HG02678 (cell line): ENCODE results near the gene FETUB.
A peak's percentile ranks its signal among the peaks of the same experiment; 100 is the strongest.

Source experiments
- ATAC-seq: cut with Tn5 transposase; IDR thresholded peaks from one replicate; pipeline ENCODE4 v1.9.1; 2021; ENCODE audit warnings: mild to moderate bottlenecking, moderate library complexity; ENCODE audit not compliant: unreplicated experiment

The FETUB gene

DNA sequence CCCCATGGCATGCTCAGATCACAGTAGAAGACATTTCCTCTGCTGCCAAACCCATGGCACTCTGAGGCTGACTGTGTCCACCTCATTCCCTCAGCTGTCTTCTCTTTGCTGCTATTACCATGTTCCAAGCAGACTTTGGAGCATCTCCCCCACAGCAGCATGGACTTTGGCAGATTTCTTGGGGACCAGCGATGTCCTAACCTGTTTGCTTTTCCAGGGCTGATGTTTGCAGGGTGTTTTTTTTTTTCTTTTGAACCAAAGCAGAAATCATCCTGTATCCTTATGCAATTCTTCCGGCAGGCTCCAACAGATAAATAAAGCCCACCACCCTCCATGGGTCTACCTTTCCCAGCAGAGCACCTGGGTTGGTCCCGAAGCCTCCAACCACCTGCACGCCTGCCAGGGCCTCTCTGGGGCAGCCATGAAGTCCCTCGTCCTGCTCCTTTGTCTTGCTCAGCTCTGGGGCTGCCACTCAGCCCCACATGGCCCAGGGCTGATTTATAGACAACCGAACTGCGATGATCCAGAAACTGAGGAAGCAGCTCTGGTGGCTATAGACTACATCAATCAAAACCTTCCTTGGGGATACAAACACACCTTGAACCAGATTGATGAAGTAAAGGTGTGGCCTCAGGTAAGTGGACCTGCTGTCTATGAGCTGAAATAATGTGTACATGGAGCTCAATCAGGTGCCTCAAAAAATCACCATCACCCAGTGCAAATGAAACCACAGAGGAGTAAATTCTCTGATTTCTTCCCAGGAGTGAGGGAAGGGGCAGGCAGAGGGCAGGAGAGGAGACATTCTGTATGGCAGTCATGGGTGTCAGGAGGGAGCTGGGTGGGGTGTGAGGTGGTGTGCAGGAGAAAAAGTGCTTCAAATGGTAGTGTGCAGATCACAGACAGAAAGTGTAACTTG is 27.2 kb upstream of the FETUB start, which contains the start of gene AHSG:
Gene AHSG, plus strand, starts transcription at position 340 of the 916 bp plus-strand sequence. Its CDS starts 82 bp downstream, at position 422.
- ATAC-seq, result no peak

DNA sequence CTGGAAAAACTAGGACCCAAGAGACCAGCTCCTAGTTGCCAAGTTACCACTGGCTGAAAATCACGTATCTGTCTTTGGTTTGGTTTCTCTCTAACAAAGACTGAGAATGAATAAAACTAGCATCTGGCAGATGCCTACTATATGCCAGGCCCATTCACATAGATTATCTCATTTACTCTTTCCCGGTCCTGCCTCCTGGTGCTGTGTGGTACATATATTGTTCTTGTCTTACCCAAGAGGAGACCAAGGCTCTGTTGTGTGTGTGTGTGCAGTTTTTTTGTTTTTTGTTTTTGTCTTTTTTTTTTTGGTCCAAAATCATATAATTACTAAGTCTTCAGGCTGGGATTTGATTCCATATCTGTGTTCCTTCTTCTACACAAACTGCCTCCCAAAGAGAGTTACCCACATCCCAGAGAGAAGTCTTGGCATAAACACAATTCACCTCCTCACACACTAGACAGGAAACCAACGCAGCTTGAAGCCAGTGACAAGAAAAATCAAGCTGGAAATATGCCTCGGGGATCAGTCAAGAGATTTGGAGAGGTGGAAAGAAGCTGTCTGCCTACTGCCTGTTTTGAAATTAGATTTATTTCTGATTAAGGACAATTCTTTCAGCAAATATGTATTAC is 26.4 kb upstream of the FETUB start:
- ATAC-seq, result no peak

DNA sequence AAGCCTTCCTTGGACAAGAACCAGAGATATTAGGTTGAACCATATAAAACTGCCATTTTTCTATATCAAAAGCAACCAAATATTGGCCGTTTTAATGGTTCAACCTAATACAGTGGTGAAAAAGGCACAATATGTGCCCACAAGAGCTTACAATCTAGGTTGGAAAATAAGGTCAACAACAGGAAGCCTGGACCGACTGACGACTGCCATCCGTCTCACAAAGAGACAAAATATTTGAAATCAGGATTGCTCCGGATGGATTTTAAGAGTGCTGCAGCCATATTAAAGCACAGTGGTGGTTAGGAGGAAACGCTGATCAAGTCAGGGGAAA is 26.0 kb upstream of the FETUB start:
- ATAC-seq, result no peak

DNA sequence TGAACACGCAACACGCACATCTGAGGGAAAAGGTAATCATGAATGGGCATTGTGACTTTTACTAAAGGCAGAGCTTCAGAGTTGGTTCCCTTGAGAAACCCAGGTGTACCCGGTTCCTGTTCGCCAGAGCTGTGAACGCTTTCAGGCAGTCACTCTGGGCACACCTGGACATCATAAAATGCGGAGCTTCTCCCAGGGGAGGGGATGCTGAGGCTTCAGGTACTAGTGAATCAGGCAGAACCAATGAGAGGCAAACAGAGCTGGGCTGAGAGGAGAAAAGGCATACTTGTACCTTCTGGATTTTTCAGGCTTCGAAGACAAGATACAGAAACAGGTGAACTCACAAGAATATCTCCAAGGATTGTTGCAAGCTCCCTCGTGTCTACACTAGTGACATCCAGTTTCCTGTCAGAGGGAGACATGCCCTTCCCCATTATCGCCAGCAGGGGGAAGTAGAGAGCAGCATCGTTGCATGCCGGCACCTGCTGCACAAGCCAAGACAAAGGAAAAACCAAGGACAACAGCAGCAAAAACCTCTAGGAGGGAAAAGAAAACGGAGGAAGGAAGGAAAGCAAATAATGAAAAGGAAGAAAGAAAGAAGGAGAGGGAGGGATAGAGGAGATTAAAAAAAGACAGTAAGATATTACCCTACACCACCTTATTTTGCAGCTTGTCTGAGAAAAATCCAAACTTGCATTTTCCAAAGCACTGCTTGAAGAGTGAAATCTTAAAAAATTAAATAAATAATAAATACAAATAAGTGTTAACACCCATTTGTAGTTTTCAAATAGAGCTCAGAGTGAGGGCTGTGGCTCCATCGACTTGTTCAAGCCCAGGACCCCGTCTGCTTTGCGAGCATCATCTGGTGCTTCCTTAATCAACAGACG is 25.4 kb upstream of the FETUB start:
- peak; percentile 61 for ATAC-seq

DNA sequence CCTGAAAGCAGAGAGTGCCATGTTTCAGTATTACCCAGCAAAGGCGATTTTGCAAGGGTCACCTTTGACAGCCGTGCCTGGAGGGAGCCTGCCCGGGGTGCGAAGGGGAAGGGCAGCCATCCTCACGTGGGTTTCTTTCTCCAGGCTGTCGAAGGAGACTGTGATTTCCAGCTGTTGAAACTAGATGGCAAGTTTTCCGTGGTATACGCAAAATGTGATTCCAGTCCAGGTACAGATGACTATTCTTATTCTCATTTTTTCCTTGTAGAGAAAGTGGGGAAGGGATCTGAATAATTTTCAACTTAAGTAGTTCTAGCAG is 23.9 kb upstream of the FETUB start:
- ATAC-seq, result no peak

DNA sequence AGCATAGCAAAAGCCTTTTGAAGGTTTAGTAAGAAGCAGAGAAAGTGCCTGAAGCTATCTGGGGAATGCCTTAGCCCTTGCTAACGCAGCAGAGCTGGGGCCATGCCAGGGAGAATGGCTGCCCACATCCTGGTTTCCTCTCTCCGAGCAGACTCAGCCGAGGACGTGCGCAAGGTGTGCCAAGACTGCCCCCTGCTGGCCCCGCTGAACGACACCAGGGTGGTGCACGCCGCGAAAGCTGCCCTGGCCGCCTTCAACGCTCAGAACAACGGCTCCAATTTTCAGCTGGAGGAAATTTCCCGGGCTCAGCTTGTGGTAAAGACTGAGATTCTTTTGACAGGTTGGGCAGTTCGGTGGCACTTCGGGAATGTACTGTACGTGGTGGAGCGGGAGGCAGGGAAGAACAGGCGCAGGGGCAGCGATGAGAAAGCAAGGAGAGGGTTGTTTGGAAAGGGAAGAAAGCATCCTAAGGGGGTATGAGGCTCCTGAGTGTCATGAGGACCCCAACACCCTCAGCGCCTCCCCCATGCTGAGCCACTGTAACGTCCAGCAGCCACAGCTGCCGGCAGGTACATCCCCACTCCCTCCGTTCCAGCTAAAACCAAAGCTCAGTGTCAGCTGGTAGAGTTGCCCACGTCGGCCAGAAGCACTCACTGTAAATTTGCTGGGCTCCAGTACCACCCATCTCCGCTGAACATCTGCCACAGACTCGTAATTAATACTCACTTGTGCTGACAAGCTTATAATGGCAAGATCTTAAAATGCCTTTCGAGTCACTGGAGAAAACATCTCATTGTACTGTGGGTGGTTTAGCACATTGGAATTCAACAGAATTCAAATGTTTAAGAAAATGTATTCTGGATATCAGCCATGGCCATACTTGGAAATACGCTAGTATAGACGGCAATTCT is 22.9 kb upstream of the FETUB start:
- peak; percentile 91 for ATAC-seq

DNA sequence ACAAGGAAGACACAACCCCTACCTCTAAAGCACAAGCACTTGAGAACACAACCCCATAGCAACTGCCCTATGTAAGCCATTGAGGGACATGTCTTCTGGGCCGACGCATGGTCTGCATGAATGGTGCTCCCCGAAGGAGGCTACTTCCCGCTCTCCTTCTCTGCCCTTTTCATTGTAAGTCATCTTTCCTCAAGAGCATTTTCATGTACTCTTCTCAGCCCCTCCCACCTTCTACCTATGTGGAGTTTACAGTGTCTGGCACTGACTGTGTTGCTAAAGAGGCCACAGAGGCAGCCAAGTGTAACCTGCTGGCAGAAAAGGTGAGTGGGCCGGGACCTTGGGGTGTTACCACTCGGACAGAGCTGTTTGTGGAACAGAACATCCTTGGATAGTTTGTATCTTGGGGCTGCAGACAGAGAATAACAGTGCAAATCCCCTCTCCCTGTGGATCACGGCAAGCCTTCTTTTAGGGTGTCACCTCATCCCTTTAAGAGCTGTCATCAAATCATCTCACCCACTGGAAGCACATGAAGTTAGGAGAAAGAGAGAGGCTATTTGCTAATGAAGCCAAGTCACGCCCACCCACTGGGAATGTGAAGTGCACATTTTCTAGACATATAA is 21.8 kb upstream of the FETUB start:
- ATAC-seq, result no peak

DNA sequence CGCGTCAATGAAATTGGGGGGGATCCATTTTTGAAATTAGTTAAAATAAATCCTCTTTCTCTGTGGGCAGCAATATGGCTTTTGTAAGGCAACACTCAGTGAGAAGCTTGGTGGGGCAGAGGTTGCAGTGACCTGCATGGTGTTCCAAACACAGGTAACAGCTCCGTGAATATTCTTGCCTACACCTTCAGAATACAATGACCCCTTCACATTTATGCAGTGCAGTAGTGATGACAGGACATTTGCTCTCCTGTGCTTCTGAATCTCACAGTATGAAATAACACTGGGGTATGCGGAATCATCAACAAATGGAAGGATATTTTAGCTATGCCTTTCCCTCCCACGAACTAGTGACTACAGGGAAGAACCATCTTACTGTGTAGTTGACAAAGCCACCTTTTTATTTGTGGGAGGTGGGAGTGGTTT is 20.4 kb upstream of the FETUB start:
- ATAC-seq, result no peak

DNA sequence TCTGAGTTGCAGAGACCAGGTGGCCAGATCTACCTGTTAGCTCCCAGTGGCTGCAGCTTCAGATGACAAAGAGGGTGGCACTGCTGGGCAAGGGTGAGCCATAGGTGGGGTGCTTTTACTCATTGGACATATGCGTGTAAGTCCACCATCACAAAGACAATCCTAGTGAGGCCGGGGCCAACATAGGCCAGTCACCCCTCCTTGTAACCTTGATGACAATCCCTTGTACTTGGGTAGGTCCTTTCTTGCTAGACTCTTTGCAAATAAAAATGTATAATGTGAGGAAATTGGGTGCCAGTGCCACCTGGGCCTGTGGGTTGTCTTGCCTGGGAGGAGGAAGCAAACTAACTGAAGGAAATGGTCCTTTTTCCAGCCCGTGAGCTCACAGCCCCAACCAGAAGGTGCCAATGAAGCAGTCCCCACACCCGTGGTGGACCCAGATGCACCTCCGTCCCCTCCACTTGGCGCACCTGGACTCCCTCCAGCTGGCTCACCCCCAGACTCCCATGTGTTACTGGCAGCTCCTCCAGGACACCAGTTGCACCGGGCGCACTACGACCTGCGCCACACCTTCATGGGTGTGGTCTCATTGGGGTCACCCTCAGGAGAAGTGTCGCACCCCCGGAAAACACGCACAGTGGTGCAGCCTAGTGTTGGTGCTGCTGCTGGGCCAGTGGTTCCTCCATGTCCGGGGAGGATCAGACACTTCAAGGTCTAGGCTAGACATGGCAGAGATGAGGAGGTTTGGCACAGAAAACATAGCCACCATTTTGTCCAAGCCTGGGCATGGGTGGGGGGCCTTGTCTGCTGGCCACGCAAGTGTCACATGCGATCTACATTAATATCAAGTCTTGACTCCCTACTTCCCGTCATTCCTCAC is 19.7 kb upstream of the FETUB start:
- ATAC-seq, result no peak

DNA sequence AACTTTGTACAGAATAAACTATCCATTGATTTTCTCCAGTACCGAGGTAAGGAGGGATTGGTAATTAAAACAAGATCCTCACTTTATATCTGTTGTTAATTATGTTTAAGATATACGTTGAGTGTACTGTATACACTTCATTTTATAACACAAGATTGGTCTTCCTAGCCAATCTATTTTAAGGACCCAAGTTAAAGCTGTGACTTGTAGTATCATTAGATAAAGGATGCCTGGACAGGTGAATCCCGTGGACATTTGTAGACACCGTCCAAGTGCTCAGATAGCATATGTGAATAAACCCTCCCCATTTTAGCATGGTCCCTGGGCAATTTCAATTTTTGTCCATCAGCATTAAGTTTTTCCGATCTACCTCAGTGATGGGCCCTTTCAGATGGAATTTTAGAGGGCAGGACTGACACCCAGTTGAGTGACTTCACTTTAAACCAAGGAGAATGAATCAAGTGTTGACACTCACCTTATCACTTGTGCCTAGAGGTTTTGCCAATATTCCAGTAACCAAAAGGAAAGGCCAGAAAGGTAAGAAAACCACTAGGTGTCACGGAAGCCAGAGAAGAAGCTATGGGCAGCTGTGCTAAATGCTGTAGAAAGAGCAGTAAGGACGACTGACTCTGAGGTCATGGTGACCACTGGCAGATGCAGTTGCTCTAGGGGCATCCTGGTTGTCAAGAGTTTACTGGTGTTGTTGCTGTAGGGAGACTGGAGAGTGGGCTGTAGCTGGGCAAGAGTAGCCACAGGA is 18.1 kb upstream of the FETUB start:
- ATAC-seq, result no peak

DNA sequence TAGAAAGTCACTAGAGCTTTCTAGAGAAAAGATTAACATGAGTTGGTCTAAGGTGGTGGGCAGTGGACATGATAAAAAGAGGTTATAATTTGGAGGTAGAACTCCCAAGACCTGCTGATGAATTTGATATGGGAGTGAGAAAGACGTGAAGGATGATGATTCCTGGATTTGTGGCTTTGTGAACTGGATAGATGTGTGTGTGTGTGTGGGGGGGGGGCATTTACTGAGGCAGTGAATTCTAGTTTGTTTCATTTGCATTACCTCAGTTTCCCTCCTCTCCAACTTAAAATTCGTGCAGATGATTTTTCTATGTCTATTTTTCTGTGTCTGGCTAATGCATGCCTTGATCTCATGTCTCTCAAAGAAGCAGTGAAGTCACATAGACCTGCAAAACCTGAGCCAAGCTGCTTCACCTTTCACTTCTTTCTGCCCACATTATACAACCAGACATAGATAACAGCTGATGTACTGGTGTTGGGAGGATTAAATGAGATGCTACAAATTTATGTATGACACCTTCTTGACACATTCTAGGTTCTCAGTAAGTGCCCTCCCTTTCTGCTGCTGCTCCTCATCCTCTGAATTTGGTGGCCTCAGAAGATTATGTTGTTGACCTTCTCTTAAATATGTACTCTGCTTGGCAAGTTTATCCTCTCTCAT is 17.4 kb upstream of the FETUB start:
- no peak for ATAC-seq

DNA sequence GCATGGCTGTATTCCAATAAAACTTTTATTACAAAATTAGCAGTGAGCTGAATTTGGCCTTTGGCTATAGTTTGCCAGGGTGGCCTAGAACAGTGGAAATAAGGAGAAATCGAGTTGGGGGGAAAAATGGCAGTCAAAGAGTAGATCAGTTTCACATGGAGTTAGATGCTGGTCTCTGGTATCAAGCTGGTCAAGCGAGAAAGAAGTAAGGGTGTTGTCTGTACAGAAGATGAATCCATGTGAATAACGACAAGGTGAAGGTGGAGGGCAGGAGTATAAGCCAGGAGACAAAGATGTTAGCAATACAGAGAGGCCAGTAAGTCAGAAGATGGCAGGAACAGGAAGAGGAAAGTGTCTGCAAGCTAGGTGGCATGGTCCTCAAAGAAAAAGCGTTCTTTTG is 15.6 kb upstream of the FETUB start:
- no peak for ATAC-seq

DNA sequence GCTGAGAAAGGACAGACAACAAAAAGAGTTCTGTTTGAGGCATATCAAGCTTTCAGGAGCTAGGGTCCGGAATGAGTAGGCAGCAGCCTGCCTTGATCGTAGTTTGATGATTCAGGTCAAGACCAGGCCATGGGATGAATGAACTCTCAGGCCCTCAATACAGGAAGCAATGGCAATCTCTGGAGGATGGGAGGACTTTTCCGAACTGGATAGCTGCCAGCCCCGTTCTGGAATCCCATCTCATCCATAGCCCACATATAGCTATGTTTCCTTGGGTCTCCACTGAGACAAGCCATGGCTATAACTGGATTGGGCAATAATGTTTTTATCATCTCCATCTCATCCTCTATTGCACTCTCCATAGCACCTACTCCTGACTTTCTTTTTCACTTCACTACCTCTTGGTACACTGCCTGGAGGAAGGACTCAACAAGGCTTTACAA is 14.6 kb upstream of the FETUB start:
- ATAC-seq, result no peak

DNA sequence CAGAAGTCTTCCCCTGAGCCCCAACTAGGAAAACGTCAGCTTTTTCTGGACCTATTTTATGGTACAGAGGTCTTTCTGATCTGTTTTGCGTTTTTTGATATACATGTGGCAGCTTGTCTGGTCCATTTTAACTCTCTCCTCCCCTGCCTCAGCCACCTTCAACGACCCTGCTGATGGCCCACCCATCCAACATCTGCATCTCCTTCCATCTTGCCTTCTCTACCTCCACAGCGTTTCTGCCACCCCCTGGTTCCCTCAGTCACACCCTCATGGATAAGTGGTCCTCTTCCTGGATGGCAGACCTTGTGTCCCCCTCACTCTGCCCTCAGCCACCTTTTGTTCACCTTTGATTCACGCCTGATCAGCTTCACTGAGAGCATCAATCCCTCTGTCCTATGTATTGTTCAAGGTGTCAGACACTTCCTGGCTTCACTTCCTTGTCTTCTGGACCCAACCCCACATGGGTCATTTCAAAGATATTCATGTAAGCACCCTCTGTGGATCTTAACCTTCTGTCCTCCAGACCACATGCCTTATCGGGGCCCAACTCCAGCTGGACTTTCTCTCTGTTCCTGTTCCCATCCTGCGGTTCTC is 13.8 kb upstream of the FETUB start:
- ATAC-seq, result no peak

DNA sequence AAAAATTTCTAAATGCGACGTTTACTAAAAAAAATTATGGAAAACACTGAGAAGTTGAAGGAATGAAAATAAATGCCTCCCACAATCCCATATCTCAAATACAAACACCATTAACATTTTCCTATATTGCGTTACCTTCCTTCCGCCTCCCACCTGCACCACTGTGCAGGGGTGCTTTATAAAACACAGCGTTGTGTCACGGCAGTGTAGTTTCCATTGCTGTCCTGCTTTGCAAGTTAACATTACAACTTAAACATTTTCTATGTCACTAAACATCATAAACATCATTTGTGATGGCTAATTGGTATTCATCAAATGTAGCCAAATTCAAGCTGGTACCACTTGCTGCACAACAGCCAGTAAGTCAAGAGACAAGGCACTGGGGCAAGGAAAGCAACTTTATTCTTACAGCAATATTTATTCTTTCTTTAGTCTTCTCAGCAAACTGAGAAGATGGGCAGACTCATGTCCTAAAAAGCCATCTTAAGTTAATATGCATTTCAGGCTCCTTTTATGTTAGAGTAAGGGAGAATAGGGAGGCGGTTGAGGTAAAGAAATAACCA is 12.3 kb upstream of the FETUB start:
- no peak for ATAC-seq

DNA sequence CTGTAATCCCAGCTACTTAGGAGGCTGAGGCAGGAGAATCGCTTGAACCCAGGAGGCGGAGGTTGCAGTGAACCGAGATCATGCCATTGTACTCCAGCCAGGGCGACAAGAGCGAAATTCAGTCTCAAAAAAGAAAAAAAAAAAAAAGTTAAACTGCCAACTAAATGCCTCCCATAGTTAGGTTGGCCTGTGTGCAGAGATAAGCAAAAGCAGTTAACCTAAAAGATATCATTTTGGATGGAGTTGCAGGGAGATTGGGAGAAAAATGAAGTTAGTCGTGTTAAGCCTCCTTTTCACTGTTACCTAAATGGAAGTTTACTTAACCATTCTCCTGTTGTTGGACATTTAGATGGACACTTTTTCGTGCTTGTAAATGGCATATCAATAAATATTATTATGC is 11.4 kb upstream of the FETUB start:
- ATAC-seq, result no peak
